IPS-11a (cell line): ENCODE data around the gene SIMC1.

Experiments
- H3K4me3 ChIP-seq: one replicate; pipeline ENCODE4 v1.5.1; 2013; ENCODE audit warnings: low read depth, low read length, control low read depth

Gene SIMC1

GRCh38 chr5:176387384-176387925 is 149.2 kb downstream of the SIMC1 start:
- H3K4me3 ChIP-seq, result peak overlapping the region; percentile 99

GRCh38 chr5:176388003-176388443 is 149.8 kb downstream of the SIMC1 start:
- H3K4me3 ChIP-seq, result peak overlapping the region; percentile 99

- peak within 1 kb of the TSS; percentile 99 for H3K4me3 ChIP-seq
Measured at GRCh38 chr5:176388444-176389134, 150.4 kb downstream of the SIMC1 start, which contains the start of the genes HIGD2A and NOP16. HIGD2A (plus strand) TSS chr5:176388751; CDS start chr5:176388820, 69 bp downstream. NOP16 (minus strand) TSS chr5:176388598; CDS start chr5:176388539, 59 bp downstream.

GRCh38 chr5:176389135-176390123 is 151.2 kb downstream of the SIMC1 start:
- H3K4me3 ChIP-seq, result peak overlapping the region; percentile 99

GRCh38 chr5:176391479-176391878 is 153.3 kb downstream of the SIMC1 start:
- no peak overlapping the region for H3K4me3 ChIP-seq

- H3K4me3 ChIP-seq, result no peak overlapping the region
Measured at GRCh38 chr5:176391999-176392398, 153.8 kb downstream of the SIMC1 start.

- H3K4me3 ChIP-seq, result no peak overlapping the region
Measured at GRCh38 chr5:176392526-176392925, 154.3 kb downstream of the SIMC1 start.

- H3K4me3 ChIP-seq, result no peak overlapping the region
Measured at GRCh38 chr5:176394096-176394495, 155.9 kb downstream of the SIMC1 start.

- no peak overlapping the region for H3K4me3 ChIP-seq
Measured at GRCh38 chr5:176394881-176395675, 156.9 kb downstream of the SIMC1 start.
